Neural progenitor cell (in vitro differentiated cells): Measurements from ENCODE around the gene IFI27. TPM values are rescaled to one million over a fixed set of nuclear protein-coding genes. Genes with fewer than 3 reads are reported as not detected.

Source experiments
- DNase-seq: peaks from one replicate; pipeline ENCODE4 v3.0.0-alpha.2; 2016; ENCODE audit warnings: low spot score
- H2AFZ ChIP-seq: fragments of 200-600 bp; sonication (generic); replicated peaks from 2 replicates; pipeline ENCODE4 v1.6.1; 2016; ENCODE audit warnings: antibody characterized with exemption
- H3F3A ChIP-seq: fragments of 200-600 bp; sonication (generic); 2 replicates; pipeline ENCODE4 v1.6.1; 2016; ENCODE audit warnings: antibody characterized with exemption, low read depth
- H3K27ac ChIP-seq: fragments of 200-600 bp; sonication (generic); 2 replicates; pipeline ENCODE4 v1.5.1; 2016; ENCODE audit warnings: mild to moderate bottlenecking
- H3K27me3 ChIP-seq: fragments of 200-600 bp; sonication (generic); 2 replicates; pipeline ENCODE4 v1.6.1; 2016; ENCODE audit warnings: mild to moderate bottlenecking, moderate library complexity
- H3K36me3 ChIP-seq: fragments of 200-600 bp; sonication (generic); 2 replicates; pipeline ENCODE4 v1.5.1; 2016
- H3K4me1 ChIP-seq: fragments of 200-600 bp; sonication (generic); 2 replicates; pipeline ENCODE4 v1.6.1; 2016; ENCODE audit warnings: mixed run types
- H3K4me2 ChIP-seq: fragments of 200-600 bp; sonication (generic); 2 replicates; pipeline ENCODE4 v1.6.1; 2016
- H3K4me3 ChIP-seq: fragments of 200-600 bp; sonication (generic); 2 replicates; pipeline ENCODE4 v1.5.1; 2016
- H3K79me2 ChIP-seq: fragments of 200-600 bp; sonication (generic); 2 replicates; pipeline ENCODE4 v1.6.1; 2016; ENCODE audit warnings: low read depth
- H3K9ac ChIP-seq: fragments of 200-600 bp; sonication (generic); 2 replicates; pipeline ENCODE4 v1.6.1; 2016
- H3K9me3 ChIP-seq: fragments of 200-600 bp; sonication (generic); 2 replicates; pipeline ENCODE4 v1.5.1; 2016; ENCODE audit warnings: low read depth
- H4K20me1 ChIP-seq: fragments of 200-600 bp; sonication (generic); 2 replicates; pipeline ENCODE4 v1.6.1; 2016; ENCODE audit warnings: low read depth
- H3K27ac Mint-ChIP-seq: 3 replicates; pipeline ENCODE4 v1.8.0; 2021; ENCODE audit warnings: mixed read lengths
- H3K27me3 Mint-ChIP-seq: 2 replicates; pipeline ENCODE4 v1.8.0; 2022; ENCODE audit warnings: low read depth, mild to moderate bottlenecking, inconsistent platforms, moderate library complexity, mixed read lengths; ENCODE audit not compliant: insufficient read depth
- H3K36me3 Mint-ChIP-seq: 3 replicates; pipeline ENCODE4 v1.8.0; 2021; ENCODE audit warnings: mixed read lengths
- H3K4me1 Mint-ChIP-seq: 3 replicates; pipeline ENCODE4 v1.8.0; 2021; ENCODE audit warnings: mixed read lengths
- H3K4me3 Mint-ChIP-seq: 3 replicates; pipeline ENCODE4 v1.8.0; 2021; ENCODE audit warnings: mild to moderate bottlenecking, moderate library complexity, mixed read lengths
- H3K9me3 Mint-ChIP-seq: 3 replicates; pipeline ENCODE4 v1.8.0; 2020; ENCODE audit warnings: mixed read lengths
- CTCF ChIP-seq: fragments of 200-600 bp; sonication (generic); IDR thresholded peaks from 2 replicates; pipeline ENCODE4 v1.5.1; 2017; ENCODE audit warnings: antibody characterized with exemption, mild to moderate bottlenecking
- EZH2 ChIP-seq: fragments of 200-600 bp; sonication (generic); IDR thresholded peaks from 2 replicates; pipeline ENCODE4 v1.6.1; 2017; ENCODE audit warnings: antibody characterized with exemption, mild to moderate bottlenecking, moderate library complexity
- EZH2phosphoT487 ChIP-seq: fragments of 200-600 bp; sonication (generic); IDR thresholded peaks from 2 replicates; pipeline ENCODE4 v1.6.1; 2017; ENCODE audit warnings: antibody characterized with exemption
- total RNA-seq: library from RNA; depleted of rRNA; stranded (reverse); fragments of >200 nt; gene quantifications from 2 replicates; pipeline ENCODE4 v1.2.3, GENCODE V29; 2015; ENCODE audit warnings: low replicate concordance

The IFI27 gene
- total RNA-seq, 1 donor from 2014 or later = 0.69 TPM

GRCh38 chr14:94161058-94161457 lies 50.5 kb downstream of the IFI27 start:
- no peak for DNase-seq
- Histone ChIP-seq H3K4me1 (peaks cover 16% of the 10 kb centered on the region), H3K27me3 (no peaks in the 10 kb centered on the region), H3K4me2 (no peak overlapping the region), H3K9ac (no peak overlapping the region), H3K4me3 (no peak overlapping the region), H3K27ac (no peak overlapping the region), H3F3A (no peaks in the 10 kb centered on the region), H3K79me2 (no peaks in the 10 kb centered on the region), H3K36me3 (no peaks in the 10 kb centered on the region), H2AFZ (no peak overlapping the region), H3K9me3 (no peaks in the 10 kb centered on the region), H4K20me1 (no peaks in the 10 kb centered on the region)
- no peaks in the 10 kb centered on the region for H3K36me3 Mint-ChIP-seq
- TF ChIP-seq EZH2 = no peak
- TF ChIP-seq CTCF = no peak
- no peak for TF ChIP-seq EZH2phosphoT487
- H3K4me1 Mint-ChIP-seq = peaks cover 46% of the 10 kb centered on the region
- peaks cover 5% of the 10 kb centered on the region for H3K9me3 Mint-ChIP-seq
- no peak overlapping the region for H3K27ac Mint-ChIP-seq
- H3K4me3 Mint-ChIP-seq = no peak overlapping the region
- peaks cover 5% of the 10 kb centered on the region for H3K27me3 Mint-ChIP-seq

GRCh38 chr14:94161981-94162380 lies 51.4 kb downstream of the IFI27 start:
- no peaks in the 10 kb centered on the region for H3K9me3 ChIP-seq
- H3K36me3 ChIP-seq = no peaks in the 10 kb centered on the region
- peaks cover 46% of the 10 kb centered on the region for H3K4me1 Mint-ChIP-seq
- H3K27ac ChIP-seq = no peak overlapping the region
- H3K27me3 Mint-ChIP-seq = peaks cover 8% of the 10 kb centered on the region
- no peak overlapping the region for H2AFZ ChIP-seq
- TF ChIP-seq EZH2phosphoT487 = no peak
- TF ChIP-seq CTCF = no peak
- no peak for TF ChIP-seq EZH2
- H3K9me3 Mint-ChIP-seq = peaks cover 2% of the 10 kb centered on the region
- no peak overlapping the region for H3K4me3 Mint-ChIP-seq
- no peaks in the 10 kb centered on the region for H4K20me1 ChIP-seq
- no peak overlapping the region for H3K9ac ChIP-seq
- H3K27ac Mint-ChIP-seq = no peak overlapping the region
- H3K79me2 ChIP-seq = no peaks in the 10 kb centered on the region
- peaks cover 16% of the 10 kb centered on the region for H3K4me1 ChIP-seq
- H3K4me3 ChIP-seq = no peak overlapping the region
- no peaks in the 10 kb centered on the region for H3K27me3 ChIP-seq
- DNase-seq = no peak
- H3F3A ChIP-seq = no peaks in the 10 kb centered on the region
- H3K4me2 ChIP-seq = no peak overlapping the region
- H3K36me3 Mint-ChIP-seq = no peaks in the 10 kb centered on the region

DNA sequence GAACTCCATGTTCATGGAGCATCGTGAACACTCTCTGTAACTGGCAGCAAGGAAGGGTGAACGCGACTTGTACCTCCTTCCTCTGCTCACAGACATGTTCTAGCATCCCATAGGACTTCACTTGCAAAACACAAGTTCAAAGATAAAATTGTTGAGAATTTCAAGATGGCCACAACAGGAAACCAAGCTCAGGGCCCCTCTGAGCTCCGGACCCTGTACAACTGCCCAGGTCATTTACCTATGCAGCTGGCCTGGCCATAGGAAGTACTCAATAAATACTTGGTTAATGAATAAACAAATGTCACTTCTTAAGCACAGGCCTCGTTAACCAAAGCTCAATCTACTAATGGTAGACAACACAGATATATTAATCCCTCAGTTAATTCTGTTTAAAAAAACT lies 51.9 kb downstream of the IFI27 start:
- Histone ChIP-seq H3K79me2 (no peaks in the 10 kb centered on the region), H3K27ac (no peak overlapping the region), H3K4me1 (peaks cover 16% of the 10 kb centered on the region), H3K9me3 (no peaks in the 10 kb centered on the region), H3K27me3 (no peaks in the 10 kb centered on the region), H3K36me3 (no peaks in the 10 kb centered on the region), H4K20me1 (no peaks in the 10 kb centered on the region), H3F3A (no peaks in the 10 kb centered on the region), H3K4me3 (no peak overlapping the region), H3K4me2 (no peak overlapping the region), H2AFZ (no peak overlapping the region), H3K9ac (no peak overlapping the region)
- H3K4me1 Mint-ChIP-seq = peaks cover 41% of the 10 kb centered on the region
- H3K27ac Mint-ChIP-seq = no peak overlapping the region
- H3K36me3 Mint-ChIP-seq = no peaks in the 10 kb centered on the region
- H3K27me3 Mint-ChIP-seq = peaks cover 8% of the 10 kb centered on the region
- DNase-seq = no peak
- no peak overlapping the region for H3K4me3 Mint-ChIP-seq
- no peaks in the 10 kb centered on the region for H3K9me3 Mint-ChIP-seq
- no peak for TF ChIP-seq CTCF
- no peak for TF ChIP-seq EZH2
- no peak for TF ChIP-seq EZH2phosphoT487
